GM19193 (cell line): ENCODE results near the gene PATZ1.

Experiments used
- POLR2A ChIP-seq: IDR thresholded peaks from 4 replicates; pipeline ENCODE4 v1.6.1; 2011; ENCODE audit not compliant: insufficient read depth, insufficient read length; ENCODE audit errors: extremely low read depth

Gene PATZ1

GRCh38 chr22:31332010-31332409 is 14.1 kb downstream of the PATZ1 start:
- TF ChIP-seq POLR2A, result no peak

- no peak for TF ChIP-seq POLR2A
Observed at GRCh38 chr22:31329453-31330215, 16.5 kb downstream of the PATZ1 start.

GRCh38 chr22:31329029-31329428 is 17.1 kb downstream of the PATZ1 start:
- no peak for TF ChIP-seq POLR2A

- no peak for TF ChIP-seq POLR2A
Observed at GRCh38 chr22:31328544-31328960, 17.6 kb downstream of the PATZ1 start.

GRCh38 chr22:31327806-31328543 is 18.2 kb downstream of the PATZ1 start:
- no peak for TF ChIP-seq POLR2A

- TF ChIP-seq POLR2A, result no peak
Observed at GRCh38 chr22:31326877-31327276, 19.3 kb downstream of the PATZ1 start.

GRCh38 chr22:31323578-31324550 is 22.3 kb downstream of the PATZ1 start:
- no peak for TF ChIP-seq POLR2A

GRCh38 chr22:31321421-31321820 is 24.7 kb downstream of the PATZ1 start:
- no peak for TF ChIP-seq POLR2A

GRCh38 chr22:31313366-31314147 is 32.6 kb downstream of the PATZ1 start:
- no peak for TF ChIP-seq POLR2A

- TF ChIP-seq POLR2A, result no peak
Observed at GRCh38 chr22:31308181-31308580, 38.0 kb downstream of the PATZ1 start.

GRCh38 chr22:31305194-31305593 is 41.0 kb downstream of the PATZ1 start:
- TF ChIP-seq POLR2A, result no peak

GRCh38 chr22:31302537-31302936 is 43.6 kb downstream of the PATZ1 start:
- no peak for TF ChIP-seq POLR2A

GRCh38 chr22:31302006-31302405 is 44.1 kb downstream of the PATZ1 start:
- TF ChIP-seq POLR2A, result no peak

GRCh38 chr22:31300896-31301295 is 45.2 kb downstream of the PATZ1 start:
- no peak for TF ChIP-seq POLR2A
